HG03520 (cell line): ENCODE data around the gene RPL28.
"Not testable (repeated sequence)": the region's sequence is repeated elsewhere in the genome, so short reads cannot be mapped to it uniquely, and the experiment has no call there.

Source experiments
- ATAC-seq: cut with Tn5 transposase; IDR thresholded peaks from one replicate; pipeline ENCODE4 v1.9.1; 2021; ENCODE audit warnings: mild to moderate bottlenecking, moderate library complexity; ENCODE audit not compliant: unreplicated experiment

RPL28 gene

GRCh38 chr19:55446060-55446459 lies 60.3 kb downstream of the RPL28 start:
- no peak for ATAC-seq

- no peak for ATAC-seq
Measured at GRCh38 chr19:55447421-55448174, 61.9 kb downstream of the RPL28 start.

GRCh38 chr19:55448175-55448490 lies 62.4 kb downstream of the RPL28 start:
- ATAC-seq: not testable (repeated sequence)

GRCh38 chr19:55449469-55449868 lies 63.7 kb downstream of the RPL28 start:
- ATAC-seq: no peak

GRCh38 chr19:55451163-55451964 lies 65.6 kb downstream of the RPL28 start:
- no peak for ATAC-seq

GRCh38 chr19:55451965-55452748 lies 66.4 kb downstream of the RPL28 start:
- ATAC-seq: no peak
